KMS-11 (cell line): Measurements from ENCODE around the gene DCD.
A peak's percentile ranks its signal among the peaks of the same experiment; 100 is the strongest.

ENCODE experiments used
- H2AFZ ChIP-seq: fragments of 200-600 bp; sonication (generic); 2 replicates; pipeline ENCODE4 v1.6.1; 2016; ENCODE audit warnings: antibody characterized with exemption, mixed run types, low read depth
- H3K27ac ChIP-seq: fragments of 200-600 bp; sonication (generic); 2 replicates; pipeline ENCODE4 v1.6.1; 2016; ENCODE audit warnings: mild to moderate bottlenecking, mixed run types
- H3K27me3 ChIP-seq: fragments of 200-600 bp; sonication (generic); 2 replicates; pipeline ENCODE4 v1.6.1; 2017; ENCODE audit warnings: mild to moderate bottlenecking, low read depth, mixed run types, moderate library complexity; ENCODE audit not compliant: insufficient read depth
- H3K36me3 ChIP-seq: fragments of 200-600 bp; sonication (generic); 2 replicates; pipeline ENCODE4 v1.6.1; 2017; ENCODE audit warnings: mild to moderate bottlenecking, mixed run types; ENCODE audit not compliant: insufficient read depth
- H3K4me1 ChIP-seq: fragments of 200-600 bp; sonication (generic); 2 replicates; pipeline ENCODE4 v1.6.1; 2016; ENCODE audit warnings: mild to moderate bottlenecking, low read depth, mixed run types; ENCODE audit not compliant: poor library complexity, severe bottlenecking
- H3K4me2 ChIP-seq: fragments of 200-600 bp; sonication (generic); 2 replicates; pipeline ENCODE4 v1.7.0; 2016; ENCODE audit warnings: mild to moderate bottlenecking, mixed run types
- H3K4me3 ChIP-seq: fragments of 200-600 bp; sonication (generic); IDR thresholded peaks from 2 replicates; pipeline ENCODE4 v1.6.1; 2017; ENCODE audit warnings: low read depth, low read length, mixed read lengths; ENCODE audit not compliant: insufficient read depth
- H3K79me2 ChIP-seq: fragments of 200-600 bp; sonication (generic); 2 replicates; pipeline ENCODE4 v1.6.1; 2016; ENCODE audit warnings: low read depth, mixed run types; ENCODE audit not compliant: insufficient read depth
- H3K9ac ChIP-seq: fragments of 200-600 bp; sonication (generic); 2 replicates; pipeline ENCODE4 v1.6.1; 2016; ENCODE audit warnings: mild to moderate bottlenecking, mixed run types
- H4K20me1 ChIP-seq: fragments of 200-600 bp; sonication (generic); 2 replicates; pipeline ENCODE4 v1.6.1; 2016; ENCODE audit warnings: mild to moderate bottlenecking, mixed run types; ENCODE audit not compliant: insufficient read depth
- TF ChIP-seq, protein P1 (sequence below): fragments of 200-600 bp; sonication (generic); conservative IDR thresholded peaks from 2 replicates; pipeline ENCODE4 v1.6.1; 2017; ENCODE audit warnings: low read depth, mild to moderate bottlenecking, antibody characterized with exemption, low read length, moderate library complexity, mixed read lengths

Gene DCD

DNA sequence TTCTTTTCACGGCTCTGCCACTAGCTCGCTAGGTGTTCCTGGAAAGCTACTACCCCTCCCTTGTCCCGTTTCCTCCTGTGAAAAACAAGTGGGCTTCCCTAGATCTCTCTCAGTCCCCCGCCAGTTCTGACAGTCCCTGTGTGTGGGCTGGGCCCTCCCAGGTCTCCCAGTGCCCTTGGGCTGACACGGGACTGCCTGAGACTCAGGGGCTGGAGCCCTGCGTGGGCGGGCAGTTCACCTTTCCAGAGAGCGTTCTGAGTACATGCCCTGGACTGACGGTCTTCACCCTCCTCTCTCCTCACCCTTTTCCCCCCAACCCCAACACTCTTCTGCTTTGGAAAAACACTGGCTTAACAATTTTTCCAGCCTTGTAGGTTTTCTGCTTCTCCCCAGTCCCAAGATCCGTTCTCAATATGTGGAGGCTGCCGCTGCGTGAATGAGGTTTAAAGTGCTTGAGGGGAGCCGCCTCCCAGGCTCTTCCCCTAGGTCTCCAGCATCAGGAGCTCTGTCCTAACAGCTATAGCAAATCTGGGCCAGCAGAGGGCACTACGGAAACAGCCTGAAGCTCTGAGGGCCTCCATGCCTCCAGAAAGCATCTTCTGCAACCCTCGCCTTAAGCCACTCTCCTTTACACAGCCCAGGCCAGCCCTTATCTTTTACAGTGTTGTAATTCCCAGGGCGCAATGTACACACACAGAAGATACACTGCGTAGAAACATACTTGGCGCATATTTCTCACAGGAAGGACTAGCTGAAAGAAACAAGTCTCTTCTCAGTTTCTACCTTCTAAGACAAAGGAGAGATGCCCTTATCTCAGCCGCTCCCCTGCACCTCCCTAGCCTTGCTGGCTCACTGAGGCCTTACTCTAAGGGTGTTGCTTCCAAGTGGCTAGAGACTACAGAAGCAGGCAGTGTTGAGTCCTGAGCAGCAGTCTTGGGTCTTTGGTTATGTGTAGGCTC lies 10.4 kb upstream of the DCD start:
- H3K27me3 ChIP-seq = no peaks in the 10 kb centered on the region
- no peak overlapping the region for H3K4me3 ChIP-seq
- no peaks in the 10 kb centered on the region for H3K79me2 ChIP-seq
- no peak overlapping the region for H3K27ac ChIP-seq
- no peaks in the 10 kb centered on the region for H4K20me1 ChIP-seq
- no peaks in the 10 kb centered on the region for H3K36me3 ChIP-seq
- TF ChIP-seq, protein P1, sequence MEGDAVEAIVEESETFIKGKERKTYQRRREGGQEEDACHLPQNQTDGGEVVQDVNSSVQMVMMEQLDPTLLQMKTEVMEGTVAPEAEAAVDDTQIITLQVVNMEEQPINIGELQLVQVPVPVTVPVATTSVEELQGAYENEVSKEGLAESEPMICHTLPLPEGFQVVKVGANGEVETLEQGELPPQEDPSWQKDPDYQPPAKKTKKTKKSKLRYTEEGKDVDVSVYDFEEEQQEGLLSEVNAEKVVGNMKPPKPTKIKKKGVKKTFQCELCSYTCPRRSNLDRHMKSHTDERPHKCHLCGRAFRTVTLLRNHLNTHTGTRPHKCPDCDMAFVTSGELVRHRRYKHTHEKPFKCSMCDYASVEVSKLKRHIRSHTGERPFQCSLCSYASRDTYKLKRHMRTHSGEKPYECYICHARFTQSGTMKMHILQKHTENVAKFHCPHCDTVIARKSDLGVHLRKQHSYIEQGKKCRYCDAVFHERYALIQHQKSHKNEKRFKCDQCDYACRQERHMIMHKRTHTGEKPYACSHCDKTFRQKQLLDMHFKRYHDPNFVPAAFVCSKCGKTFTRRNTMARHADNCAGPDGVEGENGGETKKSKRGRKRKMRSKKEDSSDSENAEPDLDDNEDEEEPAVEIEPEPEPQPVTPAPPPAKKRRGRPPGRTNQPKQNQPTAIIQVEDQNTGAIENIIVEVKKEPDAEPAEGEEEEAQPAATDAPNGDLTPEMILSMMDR = peak; percentile 82
- no peaks in the 10 kb centered on the region for H3K4me1 ChIP-seq
- no peak overlapping the region for H2AFZ ChIP-seq
- no peak overlapping the region for H3K4me2 ChIP-seq
- no peak overlapping the region for H3K9ac ChIP-seq

DNA sequence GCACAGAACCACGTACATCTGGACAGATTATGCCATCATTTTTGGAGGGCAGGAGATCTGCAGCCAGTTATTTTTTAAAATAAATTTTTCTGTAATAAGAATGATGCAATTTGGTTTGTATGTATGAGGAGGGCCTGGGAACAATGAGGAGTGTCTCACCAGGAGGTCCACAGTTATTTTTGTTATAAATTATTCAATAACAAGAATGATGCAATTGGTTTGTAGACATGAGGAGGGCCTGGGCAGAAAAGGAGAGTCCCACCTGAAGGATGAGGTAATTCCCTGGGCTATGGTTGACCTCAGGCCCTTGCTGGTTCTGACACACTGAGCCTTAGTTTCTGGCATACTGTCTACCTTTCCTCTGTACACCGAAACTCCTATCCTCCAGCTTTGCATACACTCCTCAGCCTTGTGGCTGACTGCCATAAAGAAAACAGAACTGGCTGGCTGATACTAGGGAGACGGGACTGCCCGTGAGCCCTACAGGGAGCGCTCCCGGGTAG lies 9.0 kb upstream of the DCD start:
- Histone ChIP-seq H3K79me2 (no peaks in the 10 kb centered on the region), H3K4me3 (no peak overlapping the region), H3K27ac (no peak overlapping the region), H3K4me2 (no peak overlapping the region), H4K20me1 (no peaks in the 10 kb centered on the region), H2AFZ (no peak overlapping the region), H3K4me1 (no peaks in the 10 kb centered on the region), H3K36me3 (no peaks in the 10 kb centered on the region), H3K9ac (no peak overlapping the region), H3K27me3 (no peaks in the 10 kb centered on the region)
- TF ChIP-seq, protein P1 = no peak

DNA sequence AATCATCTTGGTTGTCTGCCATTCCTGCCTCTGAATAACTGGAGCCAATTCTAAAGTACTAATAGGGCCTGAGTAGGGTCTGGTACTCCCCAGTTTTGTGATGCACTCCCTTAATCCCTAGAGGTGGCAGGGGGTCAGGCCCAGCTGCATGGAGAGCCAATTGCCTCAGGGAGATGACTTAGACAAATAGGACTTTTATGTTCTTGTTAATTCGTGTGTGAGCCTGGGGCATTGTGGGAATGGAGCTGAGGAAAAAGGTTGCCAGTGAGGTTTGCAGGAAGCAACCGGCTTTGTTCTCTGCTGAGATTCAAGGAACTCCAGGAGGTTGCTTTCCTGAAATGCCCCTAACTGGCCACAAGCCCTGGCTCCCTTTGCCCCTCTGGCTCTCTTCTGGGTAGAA lies 6.8 kb upstream of the DCD start:
- Histone ChIP-seq H3K4me1 (no peaks in the 10 kb centered on the region), H2AFZ (no peak overlapping the region), H3K36me3 (no peaks in the 10 kb centered on the region), H3K79me2 (no peaks in the 10 kb centered on the region), H4K20me1 (no peaks in the 10 kb centered on the region), H3K27me3 (no peaks in the 10 kb centered on the region), H3K9ac (no peak overlapping the region), H3K27ac (no peak overlapping the region), H3K4me2 (no peak overlapping the region), H3K4me3 (no peak overlapping the region)
- TF ChIP-seq, protein P1 = no peak

DNA sequence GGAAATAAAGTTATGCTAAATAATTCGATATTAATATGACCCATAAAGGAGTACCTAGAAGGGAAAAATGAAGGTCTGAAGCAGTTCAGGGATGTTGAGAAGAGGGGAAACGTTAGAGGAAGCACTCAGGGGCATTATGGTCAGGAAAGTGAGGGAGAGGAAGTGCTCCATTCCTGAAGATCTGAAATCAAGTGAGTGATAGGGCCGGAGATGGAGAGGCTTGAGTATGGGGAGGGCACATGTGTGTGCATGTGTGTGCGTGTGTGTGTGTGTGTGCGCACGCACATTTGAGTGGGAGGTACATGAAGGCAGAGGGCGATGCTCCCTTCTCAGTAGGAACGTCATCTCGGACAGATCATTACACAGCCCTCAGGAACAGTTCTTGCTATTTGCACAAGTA lies 4.9 kb upstream of the DCD start:
- H3K4me1 ChIP-seq = no peaks in the 10 kb centered on the region
- H3K27ac ChIP-seq = no peak overlapping the region
- H4K20me1 ChIP-seq = no peaks in the 10 kb centered on the region
- no peaks in the 10 kb centered on the region for H3K36me3 ChIP-seq
- H3K4me3 ChIP-seq = no peak overlapping the region
- no peaks in the 10 kb centered on the region for H3K79me2 ChIP-seq
- no peaks in the 10 kb centered on the region for H3K27me3 ChIP-seq
- TF ChIP-seq, protein P1 = no peak
- H3K9ac ChIP-seq = no peak overlapping the region
- no peak overlapping the region for H2AFZ ChIP-seq
- H3K4me2 ChIP-seq = no peak overlapping the region
